OCI-LY1 (cell line): Measurements from ENCODE around the gene HIVEP2.

ENCODE experiments used
- H2AFZ ChIP-seq: fragments of 200-600 bp; sonication (generic), shearing (Covaris generic); 2 replicates; pipeline ENCODE4 v1.6.0; 2014; ENCODE audit warnings: antibody characterized with exemption, mild to moderate bottlenecking, low read length
- H3F3A ChIP-seq: fragments of 200-600 bp; sonication (generic), shearing (Covaris generic); 2 replicates; pipeline ENCODE4 v1.6.0; 2014; ENCODE audit warnings: mild to moderate bottlenecking, antibody characterized with exemption, low read length, moderate library complexity; ENCODE audit not compliant: insufficient read depth
- H3K27ac ChIP-seq: fragments of 200-600 bp; sonication (generic); 2 replicates; pipeline ENCODE4 v1.5.1; 2014; ENCODE audit warnings: low read length, mixed run types, mild to moderate bottlenecking, low read depth; ENCODE audit not compliant: poor library complexity, severe bottlenecking
- H3K27me3 ChIP-seq: fragments of 200-600 bp; sonication (generic); 2 replicates; pipeline ENCODE4 v1.6.0; 2014; ENCODE audit warnings: antibody characterized with exemption, mild to moderate bottlenecking, low read length, moderate library complexity; ENCODE audit not compliant: insufficient read depth
- H3K36me3 ChIP-seq: fragments of 200-600 bp; sonication (generic); 2 replicates; pipeline ENCODE4 v1.6.1; 2014; ENCODE audit warnings: mild to moderate bottlenecking, antibody characterized with exemption, low read length, moderate library complexity, mixed read lengths; ENCODE audit not compliant: insufficient read depth
- H3K4me1 ChIP-seq: fragments of 200-600 bp; sonication (generic); 2 replicates; pipeline ENCODE4 v1.5.1; 2014; ENCODE audit warnings: mild to moderate bottlenecking, low read length, moderate library complexity; ENCODE audit not compliant: insufficient read depth, severe bottlenecking
- H3K4me2 ChIP-seq: fragments of 200-600 bp; sonication (generic), shearing (Covaris generic); 2 replicates; pipeline ENCODE4 v1.6.1; 2014; ENCODE audit warnings: low read length
- H3K4me3 ChIP-seq: fragments of 200-600 bp; sonication (generic); 2 replicates; pipeline ENCODE4 v1.5.1; 2014; ENCODE audit warnings: low read length, low read depth, mild to moderate bottlenecking, mixed read lengths; ENCODE audit not compliant: poor library complexity, severe bottlenecking
- H3K79me2 ChIP-seq: fragments of 200-600 bp; shearing (Covaris generic); 2 replicates; pipeline ENCODE4 v1.6.1; 2016; ENCODE audit warnings: mixed run types, low read length, mixed read lengths; ENCODE audit not compliant: insufficient read depth
- H3K9ac ChIP-seq: fragments of 200-600 bp; sonication (generic), shearing (Covaris generic); 2 replicates; pipeline ENCODE4 v1.6.1; 2014; ENCODE audit warnings: mild to moderate bottlenecking, low read length, mixed read lengths
- H3K9me2 ChIP-seq: fragments of 200-600 bp; sonication (generic), shearing (Covaris generic); 2 replicates; pipeline ENCODE4 v1.6.1; 2014; ENCODE audit warnings: low read depth, mild to moderate bottlenecking, low read length, mixed read lengths
- H3K9me3 ChIP-seq: fragments of 200-600 bp; shearing (Covaris generic); 2 replicates; pipeline ENCODE4 v1.6.1; 2014; ENCODE audit warnings: low read length, mixed read lengths
- H4K20me1 ChIP-seq: fragments of 200-600 bp; sonication (generic), shearing (Covaris generic); 2 replicates; pipeline ENCODE4 v1.6.0; 2016; ENCODE audit warnings: mild to moderate bottlenecking, low read length; ENCODE audit not compliant: insufficient read depth
- EZH2 ChIP-seq: fragments of 200-600 bp; sonication (generic), shearing (Covaris generic); IDR thresholded peaks from 2 replicates; pipeline ENCODE4 v1.8.0; 2017; ENCODE audit warnings: borderline replicate concordance, mixed run types, mild to moderate bottlenecking, antibody characterized with exemption, low read length, moderate library complexity, mixed read lengths
- TF ChIP-seq, protein P1 (sequence below): fragments of 200-600 bp; sonication (generic), shearing (Covaris generic); IDR thresholded peaks from 2 replicates; pipeline ENCODE4 v1.5.1; 2017; ENCODE audit warnings: mild to moderate bottlenecking, antibody characterized with exemption, low read length, moderate library complexity, mixed read lengths

The HIVEP2 gene

DNA sequence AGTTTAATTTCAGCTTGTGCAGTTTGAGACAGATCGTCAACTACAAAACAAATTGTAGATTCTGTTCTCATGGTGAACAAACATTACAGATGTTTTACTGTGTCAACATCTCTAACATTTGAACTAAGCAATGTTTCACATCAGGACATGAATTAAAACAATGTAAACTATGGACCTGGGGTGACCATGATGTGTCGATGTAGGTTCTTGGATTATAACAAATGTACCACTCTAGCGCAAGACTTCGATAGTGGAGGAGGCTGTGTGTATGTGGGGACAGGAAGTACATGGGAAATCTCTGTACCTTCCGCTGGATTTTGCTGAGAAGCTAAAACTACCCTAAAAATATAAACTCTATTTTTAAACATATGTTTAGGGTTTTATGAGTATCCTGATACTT lies 17.1 kb downstream of the HIVEP2 start:
- H3F3A ChIP-seq, result no peaks in the 10 kb centered on the region
- H3K9me3 ChIP-seq, result no peaks in the 10 kb centered on the region
- no peaks in the 10 kb centered on the region for H3K9me2 ChIP-seq
- peak overlapping the region; percentile 64 for H3K27ac ChIP-seq
- no peak overlapping the region for H2AFZ ChIP-seq
- no peaks in the 10 kb centered on the region for H4K20me1 ChIP-seq
- peak overlapping the region; percentile 69 for H3K4me3 ChIP-seq
- no peaks in the 10 kb centered on the region for H3K27me3 ChIP-seq
- peaks cover 54% of the 10 kb centered on the region for H3K79me2 ChIP-seq
- H3K9ac ChIP-seq, result peak overlapping the region; percentile 71
- H3K36me3 ChIP-seq, result no peaks in the 10 kb centered on the region
- H3K4me1 ChIP-seq, result peaks cover 57% of the 10 kb centered on the region
- TF ChIP-seq, protein P1, sequence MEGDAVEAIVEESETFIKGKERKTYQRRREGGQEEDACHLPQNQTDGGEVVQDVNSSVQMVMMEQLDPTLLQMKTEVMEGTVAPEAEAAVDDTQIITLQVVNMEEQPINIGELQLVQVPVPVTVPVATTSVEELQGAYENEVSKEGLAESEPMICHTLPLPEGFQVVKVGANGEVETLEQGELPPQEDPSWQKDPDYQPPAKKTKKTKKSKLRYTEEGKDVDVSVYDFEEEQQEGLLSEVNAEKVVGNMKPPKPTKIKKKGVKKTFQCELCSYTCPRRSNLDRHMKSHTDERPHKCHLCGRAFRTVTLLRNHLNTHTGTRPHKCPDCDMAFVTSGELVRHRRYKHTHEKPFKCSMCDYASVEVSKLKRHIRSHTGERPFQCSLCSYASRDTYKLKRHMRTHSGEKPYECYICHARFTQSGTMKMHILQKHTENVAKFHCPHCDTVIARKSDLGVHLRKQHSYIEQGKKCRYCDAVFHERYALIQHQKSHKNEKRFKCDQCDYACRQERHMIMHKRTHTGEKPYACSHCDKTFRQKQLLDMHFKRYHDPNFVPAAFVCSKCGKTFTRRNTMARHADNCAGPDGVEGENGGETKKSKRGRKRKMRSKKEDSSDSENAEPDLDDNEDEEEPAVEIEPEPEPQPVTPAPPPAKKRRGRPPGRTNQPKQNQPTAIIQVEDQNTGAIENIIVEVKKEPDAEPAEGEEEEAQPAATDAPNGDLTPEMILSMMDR, result no peak
- TF ChIP-seq EZH2, result no peak
- peak overlapping the region; percentile 85 for H3K4me2 ChIP-seq

DNA sequence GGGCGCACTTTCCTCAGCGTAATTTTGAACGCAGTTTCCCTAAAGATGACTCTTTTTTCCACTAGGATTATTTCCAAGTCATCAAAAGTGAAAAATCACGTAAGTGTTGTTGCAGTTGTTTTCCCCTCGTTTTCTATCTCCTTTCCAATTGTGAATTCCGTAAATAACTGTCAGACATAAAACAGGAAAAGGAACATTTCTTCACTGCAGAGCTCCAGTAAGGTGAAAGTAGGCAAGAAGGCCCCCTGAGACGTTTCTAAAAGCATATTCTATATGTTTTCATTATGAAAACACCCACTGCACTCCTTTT lies 17.8 kb downstream of the HIVEP2 start:
- Histone ChIP-seq H3K4me1 (peaks cover 50% of the 10 kb centered on the region), H3K9ac (peak overlapping the region; percentile 71), H3F3A (no peaks in the 10 kb centered on the region), H3K27me3 (no peaks in the 10 kb centered on the region), H4K20me1 (no peaks in the 10 kb centered on the region), H2AFZ (no peak overlapping the region), H3K4me2 (peak overlapping the region; percentile 85), H3K36me3 (no peaks in the 10 kb centered on the region), H3K9me3 (no peaks in the 10 kb centered on the region), H3K79me2 (peaks cover 47% of the 10 kb centered on the region), H3K4me3 (peak overlapping the region; percentile 69), H3K9me2 (no peaks in the 10 kb centered on the region), H3K27ac (peak overlapping the region; percentile 64)
- no peak for TF ChIP-seq EZH2
- TF ChIP-seq, protein P1, result no peak

GRCh38 chr6:142926494-142927270 lies 18.3 kb downstream of the HIVEP2 start:
- Histone ChIP-seq H3K4me3 (peak overlapping the region; percentile 69), H3K9me3 (no peaks in the 10 kb centered on the region), H3K79me2 (peaks cover 41% of the 10 kb centered on the region), H3K4me1 (peaks cover 49% of the 10 kb centered on the region), H2AFZ (no peak overlapping the region), H3K27ac (peak overlapping the region; percentile 64), H3K4me2 (peak overlapping the region; percentile 85), H3K9ac (peak overlapping the region; percentile 71), H4K20me1 (no peaks in the 10 kb centered on the region), H3K36me3 (no peaks in the 10 kb centered on the region), H3K9me2 (no peaks in the 10 kb centered on the region), H3F3A (no peaks in the 10 kb centered on the region), H3K27me3 (no peaks in the 10 kb centered on the region)
- TF ChIP-seq EZH2, result no peak
- TF ChIP-seq, protein P1, result no peak
